Smooth muscle cell (in vitro differentiated cells): Measurements from ENCODE around the gene BRK1. TPM values are rescaled to one million over a fixed set of nuclear protein-coding genes. Genes with fewer than 3 reads are reported as not detected.

ENCODE experiments used
- DNase-seq: peaks from one replicate; lab custom pipeline; 2025; ENCODE audit not compliant: unreplicated experiment; lab: John Stamatoyannopoulos, UW
- H2AFZ ChIP-seq: fragments of 200-600 bp; sonication (generic); 2 replicates; pipeline ENCODE4 v1.6.0; 2016; ENCODE audit warnings: antibody characterized with exemption, low read depth, mild to moderate bottlenecking
- H3F3A ChIP-seq: fragments of 200-600 bp; sonication (generic); 2 replicates; pipeline ENCODE4 v1.6.0; 2017; ENCODE audit warnings: antibody characterized with exemption, low read depth
- H3K27ac ChIP-seq: fragments of 200-600 bp; sonication (generic); 2 replicates; pipeline ENCODE4 v1.5.1; 2016; ENCODE audit warnings: low read depth, mild to moderate bottlenecking
- H3K27me3 ChIP-seq: fragments of 200-600 bp; sonication (generic); 2 replicates; pipeline ENCODE4 v1.6.1; 2016; ENCODE audit warnings: low read depth, mild to moderate bottlenecking
- H3K36me3 ChIP-seq: fragments of 200-600 bp; sonication (generic); 2 replicates; pipeline ENCODE4 v1.5.1; 2016; ENCODE audit warnings: low read depth
- H3K4me1 ChIP-seq: fragments of 200-600 bp; sonication (generic); 2 replicates; pipeline ENCODE4 v1.5.1; 2016; ENCODE audit warnings: low read depth
- H3K4me2 ChIP-seq: fragments of 200-600 bp; sonication (generic); 2 replicates; pipeline ENCODE4 v1.6.0; 2016; ENCODE audit warnings: mild to moderate bottlenecking
- H3K4me3 ChIP-seq: fragments of 200-600 bp; sonication (generic); 2 replicates; pipeline ENCODE4 v1.5.1; 2016; ENCODE audit warnings: mild to moderate bottlenecking
- H3K79me2 ChIP-seq: fragments of 200-600 bp; sonication (generic); 2 replicates; pipeline ENCODE4 v1.6.0; 2016; ENCODE audit warnings: low read depth, mild to moderate bottlenecking
- H3K9ac ChIP-seq: fragments of 200-600 bp; sonication (generic); 2 replicates; pipeline ENCODE4 v1.6.0; 2016; ENCODE audit warnings: low read depth
- H3K9me3 ChIP-seq: fragments of 200-600 bp; sonication (generic); replicated peaks from 2 replicates; pipeline ENCODE4 v1.5.1; 2016; ENCODE audit warnings: low read depth
- H4K20me1 ChIP-seq: fragments of 200-600 bp; sonication (generic); 2 replicates; pipeline ENCODE4 v1.6.0; 2016; ENCODE audit warnings: low read depth
- CTCF ChIP-seq: fragments of 200-600 bp; sonication (generic); IDR thresholded peaks from 2 replicates; pipeline ENCODE4 v1.5.1; 2017; ENCODE audit warnings: borderline replicate concordance, mild to moderate bottlenecking, antibody characterized with exemption; ENCODE audit not compliant: insufficient read depth, poor library complexity, severe bottlenecking
- WGBS: methylation state at CpG from one replicate; pipeline ENCODE4 v1.1.7; 2016; ENCODE audit warnings: low lambda C conversion rate; 5-methylcytosine and 5-hydroxymethylcytosine counted together
- polyA plus RNA-seq: library from polyadenylated mRNA; unstranded; fragments of >200 nt; fragmentation: Nextera tagmentation; extraction: Ambion mirVana; gene quantifications from 2 replicates; pipeline ENCODE4 v1.2.1, GENCODE V29; 2016
- total RNA-seq: library from RNA; depleted of rRNA; stranded (reverse); fragments of >200 nt; gene quantifications from 2 replicates; pipeline ENCODE4 v1.2.3, GENCODE V29; 2014

The BRK1 gene
- total and polyA plus RNA-seq, 2 experiments from 2014 or later, result 117 to 228 TPM

GRCh38 chr3:10149226-10149625, 33.8 kb downstream of the BRK1 start:
- no peak overlapping the region for H3K4me3 ChIP-seq
- H3K27ac ChIP-seq, result no peak overlapping the region
- H3K36me3 ChIP-seq, result peaks cover 22% of the 10 kb centered on the region
- peaks cover 31% of the 10 kb centered on the region for H3K79me2 ChIP-seq
- no peaks in the 10 kb centered on the region for H3K27me3 ChIP-seq
- peaks cover under 1% of the 10 kb centered on the region for H3K4me1 ChIP-seq
- no peak overlapping the region for H3K9ac ChIP-seq
- peaks cover 45% of the 10 kb centered on the region for H4K20me1 ChIP-seq
- no peaks in the 10 kb centered on the region for H3K9me3 ChIP-seq
- WGBS, result 98% methylated on average over 8 of the region's 8 CpGs
- no peak for TF ChIP-seq CTCF
- DNase-seq, result no peak
- no peak overlapping the region for H2AFZ ChIP-seq
- no peak overlapping the region for H3K4me2 ChIP-seq
- no peaks in the 10 kb centered on the region for H3F3A ChIP-seq

GRCh38 chr3:10150987-10151386, 35.5 kb downstream of the BRK1 start:
- TF ChIP-seq CTCF, result no peak
- H3K9me3 ChIP-seq, result no peaks in the 10 kb centered on the region
- peaks cover 14% of the 10 kb centered on the region for H3K79me2 ChIP-seq
- no peak overlapping the region for H2AFZ ChIP-seq
- no peak overlapping the region for H3K4me3 ChIP-seq
- no peaks in the 10 kb centered on the region for H3K4me1 ChIP-seq
- H3F3A ChIP-seq, result no peaks in the 10 kb centered on the region
- peaks cover 22% of the 10 kb centered on the region for H3K36me3 ChIP-seq
- H3K9ac ChIP-seq, result no peak overlapping the region
- H4K20me1 ChIP-seq, result peaks cover 31% of the 10 kb centered on the region
- no peak overlapping the region for H3K27ac ChIP-seq
- no peak for DNase-seq
- no peak overlapping the region for H3K4me2 ChIP-seq
- WGBS, result 78% methylated on average over 6 of the region's 6 CpGs
- H3K27me3 ChIP-seq, result no peaks in the 10 kb centered on the region

- H4K20me1 ChIP-seq, result peaks cover 2% of the 10 kb centered on the region
- no peak overlapping the region for H3K9ac ChIP-seq
- no peaks in the 10 kb centered on the region for H3K9me3 ChIP-seq
- no peaks in the 10 kb centered on the region for H3F3A ChIP-seq
- DNase-seq, result no peak
- H2AFZ ChIP-seq, result no peak overlapping the region
- TF ChIP-seq CTCF, result no peak
- no peaks in the 10 kb centered on the region for H3K27me3 ChIP-seq
- no peaks in the 10 kb centered on the region for H3K4me1 ChIP-seq
- no peaks in the 10 kb centered on the region for H3K79me2 ChIP-seq
- no peak overlapping the region for H3K4me3 ChIP-seq
- no peak overlapping the region for H3K27ac ChIP-seq
- 89% methylated on average over 14 of the region's 14 CpGs for WGBS
- no peak overlapping the region for H3K4me2 ChIP-seq
- H3K36me3 ChIP-seq, result peaks cover 20% of the 10 kb centered on the region
Observed at GRCh38 chr3:10154335-10155122, 39.1 kb downstream of the BRK1 start.

GRCh38 chr3:10155123-10155472, 39.6 kb downstream of the BRK1 start:
- Histone ChIP-seq H3K9me3 (no peaks in the 10 kb centered on the region), H2AFZ (no peak overlapping the region), H3K4me1 (no peaks in the 10 kb centered on the region), H3K36me3 (peaks cover 14% of the 10 kb centered on the region), H3K4me3 (no peak overlapping the region), H3K79me2 (no peaks in the 10 kb centered on the region), H3F3A (no peaks in the 10 kb centered on the region), H3K4me2 (no peak overlapping the region), H3K27ac (no peak overlapping the region), H3K27me3 (no peaks in the 10 kb centered on the region), H4K20me1 (no peaks in the 10 kb centered on the region), H3K9ac (no peak overlapping the region)
- WGBS, result 94% methylated on average over 4 of the region's 4 CpGs
- no peak for DNase-seq
- TF ChIP-seq CTCF, result no peak
